CD4-positive, alpha-beta T cell (primary cell): ENCODE data around the gene SDK1. TPM values are rescaled to one million over a fixed set of nuclear protein-coding genes. Genes with fewer than 3 reads are reported as not detected.

Source experiments
- ATAC-seq: fragments of 200-7000 bp; cut with Tn5 transposase; one replicate; pipeline ENCODE4 v1.10.0; 2022; ENCODE audit warnings: mild to moderate bottlenecking; ENCODE audit not compliant: poor library complexity
- CTCF ChIA-PET: fragments of 350-600 bp; sonication (Branson Sonifier 250); formaldehyde crosslinking; loops from one replicate; lab custom pipeline; 2021; ENCODE audit warnings: antibody characterized with exemption, inconsistent platforms; lab: Charles Lee
- POLR2A ChIA-PET: fragments of 350-600 bp; sonication (Branson Sonifier 250); formaldehyde crosslinking; loops from one replicate; lab custom pipeline; 2021; ENCODE audit warnings: antibody characterized with exemption, inconsistent platforms; lab: Charles Lee
- DNase-seq, 14 experiments: peaks; one replicate each; pipeline ENCODE4 v3.0.0-alpha.2; 2013 to 2020; ENCODE audit warnings: mixed read lengths in 2 of 14
- H3K27ac ChIP-seq, 2 donors: one replicate each; pipeline versions ENCODE4 v1.5.1 to v1.7.0; 2013; ENCODE audit warnings: low read length in 2 of 2, low read depth in 1 of 2, mild to moderate bottlenecking in 1 of 2
- H3K27me3 ChIP-seq, 2 experiments: 1 replicate in 1 of 2; 2 replicates in 1 of 2; pipeline versions ENCODE4 v1.6.1 to v1.7.0; 2013; ENCODE audit warnings: low read length in 2 of 2, control low read depth in 1 of 2, mild to moderate bottlenecking in 1 of 2, moderate library complexity in 1 of 2; ENCODE audit not compliant: insufficient read depth in 2 of 2, control insufficient read depth in 1 of 2
- H3K36me3 ChIP-seq: one replicate; pipeline ENCODE4 v1.6.1; 2013; ENCODE audit warnings: low read length, control low read depth; ENCODE audit not compliant: insufficient read depth
- H3K4me1 ChIP-seq: one replicate; pipeline ENCODE4 v1.6.1; 2013; ENCODE audit warnings: low read length, control low read depth; ENCODE audit not compliant: insufficient read depth
- H3K4me3 ChIP-seq: one replicate; pipeline ENCODE4 v1.5.1; 2013; ENCODE audit warnings: mild to moderate bottlenecking, low read length, moderate library complexity
- H3K9me3 ChIP-seq, 2 experiments: 1 replicate in 1 of 2; 2 replicates in 1 of 2; pipeline versions ENCODE4 v1.6.1 to v1.7.0; 2013; ENCODE audit warnings: low read length in 2 of 2, mild to moderate bottlenecking in 2 of 2, control low read depth in 1 of 2, moderate library complexity in 1 of 2; ENCODE audit not compliant: control insufficient read depth in 1 of 2, insufficient read depth in 1 of 2
- H3K27ac Mint-ChIP-seq: one replicate; pipeline ENCODE4 v1.8.0; 2020; ENCODE audit warnings: mixed read lengths
- H3K27me3 Mint-ChIP-seq: one replicate; pipeline ENCODE4 v1.8.0; 2021; ENCODE audit warnings: mixed read lengths
- H3K36me3 Mint-ChIP-seq: one replicate; pipeline ENCODE4 v1.8.0; 2021; ENCODE audit warnings: low read depth, mixed read lengths
- H3K4me1 Mint-ChIP-seq: one replicate; pipeline ENCODE4 v1.8.0; 2021; ENCODE audit warnings: low read depth, mixed read lengths
- H3K4me3 Mint-ChIP-seq: one replicate; pipeline ENCODE4 v1.8.0; 2020; ENCODE audit warnings: mild to moderate bottlenecking, mixed read lengths
- H3K9me3 Mint-ChIP-seq: one replicate; pipeline ENCODE4 v1.8.0; 2020; ENCODE audit warnings: mixed read lengths
- intact Hi-C, 2 experiments: fragments of 100-400 bp; cut with DNase I in 1 of 2; cut with micrococcal nuclease in 1 of 2; formaldehyde crosslinking; loops; one replicate each; pipeline versions ENCODE4 v1.15.1 to v1.9.0; 2023 to 2025; cut with DNase I, micrococcal nuclease
- total RNA-seq, 174 experiments: library from RNA in 2 of 174; stranded (reverse) in 2 of 174; gene quantifications; one replicate each; pipeline ENCODE4 v1.2.3 and lab custom pipeline; 2021 to 2026
- TF ChIP-seq, protein P1 (sequence below): fragments of 200-600 bp; IDR thresholded peaks from one replicate; pipeline ENCODE4 v1.8.0; 2022; ENCODE audit warnings: antibody characterized with exemption, mild to moderate bottlenecking

SDK1 gene
- total RNA-seq, 2 experiments from 2014 or later = 1.1 to 1.3 TPM

DNA sequence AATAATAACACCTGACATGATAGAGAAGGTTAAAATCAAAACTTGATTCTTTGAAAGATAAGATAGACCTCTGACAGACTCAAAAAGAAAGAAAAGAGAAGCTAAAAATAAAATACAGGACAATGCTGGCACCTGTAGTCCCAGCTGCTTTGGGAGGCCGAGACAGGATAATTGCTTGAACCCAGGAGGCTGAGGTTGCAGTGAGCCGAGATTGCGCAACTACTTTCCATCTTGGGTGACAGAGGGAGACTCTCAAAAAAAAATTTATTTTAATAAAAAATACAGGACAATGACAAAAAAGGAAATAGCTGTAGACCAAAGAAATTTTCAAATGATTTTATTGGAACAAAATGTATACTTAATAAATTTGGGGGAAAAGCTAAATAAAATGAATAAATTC, 263.2 kb downstream of the SDK1 start:
- CTCF ChIA-PET = interaction anchor here (1.4 kb wide), 1 partner anchor 28 kb away, joined by 3 read pairs; no protein-coding TSS in a partner anchor
- H3K4me3 Mint-ChIP-seq = no peak overlapping the region

DNA sequence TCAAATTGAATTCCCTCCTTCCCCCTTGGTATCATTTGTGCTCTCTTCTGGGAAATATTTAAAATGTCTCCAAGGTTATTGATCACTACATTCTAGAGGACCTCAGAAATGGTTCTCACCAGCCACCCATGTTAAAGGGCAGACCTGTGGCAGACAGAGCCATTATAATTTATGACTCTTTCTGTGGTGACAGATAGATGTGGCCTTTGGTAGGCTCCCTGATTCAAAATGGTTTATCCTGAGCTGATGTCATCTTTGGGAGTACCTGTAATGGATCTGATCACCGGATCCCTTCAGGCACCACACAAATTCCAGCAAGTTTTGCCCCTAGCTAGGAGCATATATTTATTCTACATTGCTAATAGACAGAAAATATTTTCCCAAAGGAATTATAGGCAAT, 267.5 kb downstream of the SDK1 start:
- no peak for ATAC-seq

More for the DNA sequence above, 263.2 kb downstream of the SDK1 start:
- Histone ChIP-seq H3K36me3 (no peaks in the 10 kb centered on the region), H3K27ac (no peak overlapping the region), H3K27me3 (no peaks in the 10 kb centered on the region), H3K4me3 (no peak overlapping the region), H3K9me3 (no peaks in the 10 kb centered on the region), H3K4me1 (no peaks in the 10 kb centered on the region)
- ATAC-seq = no peak
- no peak for DNase-seq
- no peak overlapping the region for H3K27ac Mint-ChIP-seq
- H3K4me1 Mint-ChIP-seq = peaks cover 12% of the 10 kb centered on the region
- intact Hi-C loops = no loop called here
- H3K9me3 Mint-ChIP-seq = no peaks in the 10 kb centered on the region
- POLR2A ChIA-PET = no interaction called here
- no peaks in the 10 kb centered on the region for H3K36me3 Mint-ChIP-seq
- TF ChIP-seq, protein P1, sequence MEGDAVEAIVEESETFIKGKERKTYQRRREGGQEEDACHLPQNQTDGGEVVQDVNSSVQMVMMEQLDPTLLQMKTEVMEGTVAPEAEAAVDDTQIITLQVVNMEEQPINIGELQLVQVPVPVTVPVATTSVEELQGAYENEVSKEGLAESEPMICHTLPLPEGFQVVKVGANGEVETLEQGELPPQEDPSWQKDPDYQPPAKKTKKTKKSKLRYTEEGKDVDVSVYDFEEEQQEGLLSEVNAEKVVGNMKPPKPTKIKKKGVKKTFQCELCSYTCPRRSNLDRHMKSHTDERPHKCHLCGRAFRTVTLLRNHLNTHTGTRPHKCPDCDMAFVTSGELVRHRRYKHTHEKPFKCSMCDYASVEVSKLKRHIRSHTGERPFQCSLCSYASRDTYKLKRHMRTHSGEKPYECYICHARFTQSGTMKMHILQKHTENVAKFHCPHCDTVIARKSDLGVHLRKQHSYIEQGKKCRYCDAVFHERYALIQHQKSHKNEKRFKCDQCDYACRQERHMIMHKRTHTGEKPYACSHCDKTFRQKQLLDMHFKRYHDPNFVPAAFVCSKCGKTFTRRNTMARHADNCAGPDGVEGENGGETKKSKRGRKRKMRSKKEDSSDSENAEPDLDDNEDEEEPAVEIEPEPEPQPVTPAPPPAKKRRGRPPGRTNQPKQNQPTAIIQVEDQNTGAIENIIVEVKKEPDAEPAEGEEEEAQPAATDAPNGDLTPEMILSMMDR = no peak
- H3K27me3 Mint-ChIP-seq = no peaks in the 10 kb centered on the region

DNA sequence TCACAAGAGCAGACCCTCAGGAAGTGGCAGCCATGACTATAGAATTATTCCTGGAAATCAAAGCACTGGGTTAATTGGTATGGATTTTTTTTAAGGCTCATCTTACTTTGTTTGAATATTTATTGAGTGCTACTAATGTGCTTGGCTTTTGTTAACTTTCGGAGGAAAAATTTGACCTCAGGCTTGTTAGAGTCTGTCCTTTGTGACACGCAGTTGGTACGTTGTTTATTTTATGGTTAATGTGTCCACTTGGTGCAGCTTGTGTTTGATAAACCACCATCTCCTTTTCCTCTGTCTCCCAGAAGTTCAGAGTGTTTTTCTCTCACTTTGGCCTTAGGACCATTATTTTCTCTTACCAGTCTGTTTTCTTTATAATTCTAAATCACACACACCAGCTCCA, 268.6 kb downstream of the SDK1 start:
- no peak for ATAC-seq
- CTCF ChIA-PET = no interaction called here

More for the DNA sequence above, 267.5 kb downstream of the SDK1 start:
- no peaks in the 10 kb centered on the region for H3K36me3 ChIP-seq
- Mint-ChIP-seq H3K36me3 (no peaks in the 10 kb centered on the region), H3K27ac (no peak overlapping the region), H3K4me1 (peaks cover 9% of the 10 kb centered on the region), H3K4me3 (no peak overlapping the region), H3K9me3 (no peaks in the 10 kb centered on the region), H3K27me3 (no peaks in the 10 kb centered on the region)
- H3K27me3 ChIP-seq = no peaks in the 10 kb centered on the region
- no peak overlapping the region for H3K27ac ChIP-seq
- CTCF ChIA-PET = no interaction called here
- no peaks in the 10 kb centered on the region for H3K9me3 ChIP-seq
- TF ChIP-seq, protein P1 = no peak
- H3K4me3 ChIP-seq = no peak overlapping the region
- H3K4me1 ChIP-seq = no peaks in the 10 kb centered on the region
- POLR2A ChIA-PET = no interaction called here
- intact Hi-C loops = no loop called here
- DNase-seq = no peak

More for the DNA sequence above, 268.6 kb downstream of the SDK1 start:
- Histone ChIP-seq H3K27me3 (no peaks in the 10 kb centered on the region), H3K9me3 (peaks cover 0 to 3% of the 10 kb centered on the region in 2 experiments), H3K4me1 (no peaks in the 10 kb centered on the region), H3K36me3 (no peaks in the 10 kb centered on the region), H3K27ac (no peak overlapping the region), H3K4me3 (no peak overlapping the region)
- Mint-ChIP-seq H3K36me3 (no peaks in the 10 kb centered on the region), H3K9me3 (no peaks in the 10 kb centered on the region), H3K4me1 (peaks cover 7% of the 10 kb centered on the region), H3K4me3 (no peak overlapping the region), H3K27me3 (no peaks in the 10 kb centered on the region), H3K27ac (no peak overlapping the region)
- intact Hi-C loops = no loop called here
- TF ChIP-seq, protein P1 = no peak
- POLR2A ChIA-PET = interaction anchor here (0.6 kb wide), 1 partner anchor 228 kb away, joined by 3 read pairs; no protein-coding TSS in a partner anchor
- DNase-seq = no peak
